Liver (tissue), 9 donors: Measurements from ENCODE around the gene EBP. TPM values are rescaled to one million over a fixed set of nuclear protein-coding genes. Genes with fewer than 3 reads are reported as not detected.

Source experiments
- DNase-seq: peaks from one replicate; pipeline ENCODE4 v3.0.0-alpha.2; 2017; ENCODE audit warnings: low spot score
- H3K27ac ChIP-seq, 2 donors: one replicate each; pipeline ENCODE4 v1.7.0; 2013; ENCODE audit warnings: inconsistent platforms in 2 of 2, low read length in 2 of 2, control low read depth in 1 of 2, low read depth in 1 of 2, mild to moderate bottlenecking in 1 of 2
- H3K27me3 ChIP-seq, 4 donors: one replicate each; pipeline versions ENCODE4 v1.6.1 to v1.7.0; 2013; ENCODE audit warnings: low read length in 3 of 4, inconsistent platforms in 1 of 4, mild to moderate bottlenecking in 1 of 4, moderate library complexity in 1 of 4; ENCODE audit not compliant: control insufficient read depth in 4 of 4, insufficient read depth in 4 of 4
- H3K36me3 ChIP-seq, 4 donors: one replicate each; pipeline versions ENCODE4 v1.6.1 to v1.7.0; 2013; ENCODE audit warnings: low read length in 3 of 4, mild to moderate bottlenecking in 3 of 4, low read depth in 1 of 4, moderate library complexity in 1 of 4; ENCODE audit not compliant: control insufficient read depth in 4 of 4, insufficient read depth in 3 of 4
- H3K4me1 ChIP-seq, 4 donors: one replicate each; pipeline versions ENCODE4 v1.6.1 to v1.7.0; 2013; ENCODE audit warnings: low read length in 3 of 4, mild to moderate bottlenecking in 3 of 4, moderate library complexity in 1 of 4; ENCODE audit not compliant: control insufficient read depth in 4 of 4, insufficient read depth in 4 of 4
- H3K4me3 ChIP-seq, 3 donors: one replicate each; pipeline versions ENCODE4 v1.6.1 to v1.7.0; 2013; ENCODE audit warnings: low read length in 3 of 3, control low read depth in 1 of 3, low read depth in 1 of 3, mild to moderate bottlenecking in 1 of 3
- H3K9ac ChIP-seq, 2 donors: one replicate each; pipeline ENCODE4 v1.7.0; 2013; ENCODE audit warnings: low read length in 2 of 2, mild to moderate bottlenecking in 2 of 2, moderate library complexity in 2 of 2, control low read depth in 1 of 2, low read depth in 1 of 2
- H3K9me3 ChIP-seq, 4 donors: one replicate each; pipeline versions ENCODE4 v1.6.1 to v1.7.0; 2013; ENCODE audit warnings: low read length in 3 of 4; ENCODE audit not compliant: control insufficient read depth in 4 of 4
- ATF3 ChIP-seq: IDR thresholded peaks from 2 replicates; pipeline ENCODE4 v1.6.1; 2016; ENCODE audit warnings: antibody characterized with exemption
- GABPA ChIP-seq, 2 donors: IDR thresholded peaks in 1 of 2; conservative IDR thresholded peaks in 1 of 2; 2 replicates each; pipeline ENCODE4 v1.6.1; 2016; ENCODE audit warnings: antibody characterized with exemption in 2 of 2, mild to moderate bottlenecking in 1 of 2, moderate library complexity in 1 of 2
- HNF4A ChIP-seq, 2 donors: conservative IDR thresholded peaks; 2 replicates each; pipeline ENCODE4 v1.6.1; 2016; ENCODE audit warnings: antibody characterized with exemption in 2 of 2, mild to moderate bottlenecking in 2 of 2
- NR2F2 ChIP-seq: IDR thresholded peaks from 2 replicates; pipeline ENCODE4 v1.6.1; 2016; ENCODE audit warnings: antibody characterized with exemption
- RAD21 ChIP-seq, 2 donors: IDR thresholded peaks; 2 replicates each; pipeline ENCODE4 v1.6.1; 2016; ENCODE audit warnings: antibody characterized with exemption in 2 of 2, mild to moderate bottlenecking in 2 of 2
- RXRA ChIP-seq, 2 donors: IDR thresholded peaks; 2 replicates each; pipeline ENCODE4 v1.6.1; 2017 to 2018; ENCODE audit warnings: antibody characterized with exemption in 2 of 2, mild to moderate bottlenecking in 1 of 2
- YY1 ChIP-seq: IDR thresholded peaks from 2 replicates; pipeline ENCODE4 v1.6.1; 2016; ENCODE audit warnings: antibody characterized with exemption, mild to moderate bottlenecking
- ZBTB33 ChIP-seq: IDR thresholded peaks from 2 replicates; pipeline ENCODE4 v1.6.1; 2016; ENCODE audit warnings: antibody characterized with exemption
- WGBS: extraction: QIAGEN DNeasy Blood & Tissue Kit; methylation state at CpG from one replicate; pipeline ENCODE4 v1.1.7; 2013; 5-methylcytosine and 5-hydroxymethylcytosine counted together
- polyA plus RNA-seq, 2 donors: library from polyadenylated mRNA; stranded (reverse) in 1 of 2; unstranded in 1 of 2; fragments of 200-250 nt in 1 of 2; fragments of >200 nt in 1 of 2; fragmentation: Nextera tagmentation in 1 of 2; extraction: Ambion mirVana in 1 of 2; gene quantifications; one replicate each; pipeline versions ENCODE4 v1.2.1 to v1.2.3, GENCODE V29; 2013 to 2015
- total RNA-seq, 2 donors: library from RNA; depleted of rRNA; stranded (reverse); fragments of >200 nt; gene quantifications; one replicate each; pipeline ENCODE4 v1.2.3, GENCODE V29; 2014
- TF ChIP-seq, protein P1 (sequence below): fragments of 150-350 bp; IDR thresholded peaks from 2 replicates; pipeline ENCODE4 v1.5.1; 2017; ENCODE audit warnings: improper control_type of control experiment, low read depth, low read length; ENCODE audit not compliant: missing input control
- TF ChIP-seq, protein P2 (sequence below): IDR thresholded peaks from 2 replicates; pipeline ENCODE4 v1.6.1; 2016; ENCODE audit warnings: antibody characterized with exemption, mild to moderate bottlenecking
- donor health status: healthy.
- donor health status: healthy.
- donor health status: healthy.
- donor health status: healthy.
- donor health status: healthy.

Gene EBP
- total and polyA plus RNA-seq, 4 donors, result 304 to 474 (median 369) TPM

- H3K4me1 ChIP-seq, result peaks cover 0 to 10% (median 3%) of the 10 kb centered on the region in 4 donors
- H3K4me3 ChIP-seq, result no peak overlapping the region
- TF ChIP-seq, protein P1, sequence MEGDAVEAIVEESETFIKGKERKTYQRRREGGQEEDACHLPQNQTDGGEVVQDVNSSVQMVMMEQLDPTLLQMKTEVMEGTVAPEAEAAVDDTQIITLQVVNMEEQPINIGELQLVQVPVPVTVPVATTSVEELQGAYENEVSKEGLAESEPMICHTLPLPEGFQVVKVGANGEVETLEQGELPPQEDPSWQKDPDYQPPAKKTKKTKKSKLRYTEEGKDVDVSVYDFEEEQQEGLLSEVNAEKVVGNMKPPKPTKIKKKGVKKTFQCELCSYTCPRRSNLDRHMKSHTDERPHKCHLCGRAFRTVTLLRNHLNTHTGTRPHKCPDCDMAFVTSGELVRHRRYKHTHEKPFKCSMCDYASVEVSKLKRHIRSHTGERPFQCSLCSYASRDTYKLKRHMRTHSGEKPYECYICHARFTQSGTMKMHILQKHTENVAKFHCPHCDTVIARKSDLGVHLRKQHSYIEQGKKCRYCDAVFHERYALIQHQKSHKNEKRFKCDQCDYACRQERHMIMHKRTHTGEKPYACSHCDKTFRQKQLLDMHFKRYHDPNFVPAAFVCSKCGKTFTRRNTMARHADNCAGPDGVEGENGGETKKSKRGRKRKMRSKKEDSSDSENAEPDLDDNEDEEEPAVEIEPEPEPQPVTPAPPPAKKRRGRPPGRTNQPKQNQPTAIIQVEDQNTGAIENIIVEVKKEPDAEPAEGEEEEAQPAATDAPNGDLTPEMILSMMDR, result peak; percentile 38
- TF ChIP-seq RAD21 (IDR thresholded peaks at IDR 0.05) (peak; percentile 67 to 73), HNF4A (conservative IDR thresholded peaks at IDR 0.05) (no peak), RXRA (IDR thresholded peaks at IDR 0.05) (no peak)
- no peak for DNase-seq
- 55% methylated on average over 4 of the region's 4 CpGs for WGBS
- no peak overlapping the region for H3K9ac ChIP-seq
- no peaks in the 10 kb centered on the region for H3K9me3 ChIP-seq
- H3K36me3 ChIP-seq, result peaks cover 0 to 2% (median 0%) of the 10 kb centered on the region in 4 donors
- H3K27ac ChIP-seq, result no peak overlapping the region
- H3K27me3 ChIP-seq, result no peaks in the 10 kb centered on the region
Measured at GRCh38 chrX:48511560-48511959, 10.0 kb upstream of the EBP start.

- no peaks in the 10 kb centered on the region for H3K27me3 ChIP-seq
- no peak overlapping the region for H3K4me3 ChIP-seq
- peaks cover 0 to 10% (median 3%) of the 10 kb centered on the region in 4 donors for H3K4me1 ChIP-seq
- TF ChIP-seq RAD21 (IDR thresholded peaks at IDR 0.05) (no peak), RXRA (IDR thresholded peaks at IDR 0.05) (no peak), NR2F2 (no peak), ATF3 (no peak), ZBTB33 (no peak), GABPA (IDR thresholded peaks at IDR 0.05 in 1 of 2, conservative IDR thresholded peaks at IDR 0.05 in 1 of 2) (no peak), YY1 (no peak)
- TF ChIP-seq, protein P1, result no peak
- TF ChIP-seq, protein P2, sequence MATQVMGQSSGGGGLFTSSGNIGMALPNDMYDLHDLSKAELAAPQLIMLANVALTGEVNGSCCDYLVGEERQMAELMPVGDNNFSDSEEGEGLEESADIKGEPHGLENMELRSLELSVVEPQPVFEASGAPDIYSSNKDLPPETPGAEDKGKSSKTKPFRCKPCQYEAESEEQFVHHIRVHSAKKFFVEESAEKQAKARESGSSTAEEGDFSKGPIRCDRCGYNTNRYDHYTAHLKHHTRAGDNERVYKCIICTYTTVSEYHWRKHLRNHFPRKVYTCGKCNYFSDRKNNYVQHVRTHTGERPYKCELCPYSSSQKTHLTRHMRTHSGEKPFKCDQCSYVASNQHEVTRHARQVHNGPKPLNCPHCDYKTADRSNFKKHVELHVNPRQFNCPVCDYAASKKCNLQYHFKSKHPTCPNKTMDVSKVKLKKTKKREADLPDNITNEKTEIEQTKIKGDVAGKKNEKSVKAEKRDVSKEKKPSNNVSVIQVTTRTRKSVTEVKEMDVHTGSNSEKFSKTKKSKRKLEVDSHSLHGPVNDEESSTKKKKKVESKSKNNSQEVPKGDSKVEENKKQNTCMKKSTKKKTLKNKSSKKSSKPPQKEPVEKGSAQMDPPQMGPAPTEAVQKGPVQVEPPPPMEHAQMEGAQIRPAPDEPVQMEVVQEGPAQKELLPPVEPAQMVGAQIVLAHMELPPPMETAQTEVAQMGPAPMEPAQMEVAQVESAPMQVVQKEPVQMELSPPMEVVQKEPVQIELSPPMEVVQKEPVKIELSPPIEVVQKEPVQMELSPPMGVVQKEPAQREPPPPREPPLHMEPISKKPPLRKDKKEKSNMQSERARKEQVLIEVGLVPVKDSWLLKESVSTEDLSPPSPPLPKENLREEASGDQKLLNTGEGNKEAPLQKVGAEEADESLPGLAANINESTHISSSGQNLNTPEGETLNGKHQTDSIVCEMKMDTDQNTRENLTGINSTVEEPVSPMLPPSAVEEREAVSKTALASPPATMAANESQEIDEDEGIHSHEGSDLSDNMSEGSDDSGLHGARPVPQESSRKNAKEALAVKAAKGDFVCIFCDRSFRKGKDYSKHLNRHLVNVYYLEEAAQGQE, result no peak
- peaks cover 0 to 2% (median 0%) of the 10 kb centered on the region in 4 donors for H3K36me3 ChIP-seq
- no peak for DNase-seq
- H3K27ac ChIP-seq, result no peak overlapping the region
- 95% methylated on average over 20 of the region's 20 CpGs for WGBS
- no peaks in the 10 kb centered on the region for H3K9me3 ChIP-seq
- H3K9ac ChIP-seq, result no peak overlapping the region
Measured at GRCh38 chrX:48512371-48512935, 9.2 kb upstream of the EBP start.
